ENCODE data around the gene SLC24A4.

The SLC24A4 gene

DNA sequence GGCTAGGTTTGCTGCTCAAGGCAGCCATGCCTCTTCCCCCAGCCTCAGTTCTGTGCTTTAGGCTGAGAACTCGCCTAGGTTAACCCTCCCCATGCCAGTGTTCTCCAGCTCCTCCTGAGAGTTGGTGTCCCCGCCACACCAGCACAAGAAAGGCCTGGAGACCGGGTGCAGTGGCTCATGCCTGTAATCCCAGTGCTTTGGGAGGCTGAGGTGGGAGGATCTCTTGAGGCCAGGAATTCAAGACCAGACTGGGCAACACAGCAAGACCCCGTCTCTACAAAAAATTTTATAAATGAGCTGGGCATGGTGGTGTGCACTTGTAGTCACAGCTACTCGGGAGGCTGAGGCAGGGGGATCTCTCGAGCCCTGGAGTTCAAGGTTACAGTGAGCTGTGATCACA, 200.8 kb downstream of the SLC24A4 start:
- Histone ChIP-seq H3K27me3 (peaks cover 35% of the 10 kb centered on the region), H3K9me3 (no peaks in the 10 kb centered on the region), H3K4me1 (no peaks in the 10 kb centered on the region), H3K36me3 (no peaks in the 10 kb centered on the region), H3K4me3 (ENCODE audit: low read depth, low read length) (no peak overlapping the region)
- TF ChIP-seq, protein P1, sequence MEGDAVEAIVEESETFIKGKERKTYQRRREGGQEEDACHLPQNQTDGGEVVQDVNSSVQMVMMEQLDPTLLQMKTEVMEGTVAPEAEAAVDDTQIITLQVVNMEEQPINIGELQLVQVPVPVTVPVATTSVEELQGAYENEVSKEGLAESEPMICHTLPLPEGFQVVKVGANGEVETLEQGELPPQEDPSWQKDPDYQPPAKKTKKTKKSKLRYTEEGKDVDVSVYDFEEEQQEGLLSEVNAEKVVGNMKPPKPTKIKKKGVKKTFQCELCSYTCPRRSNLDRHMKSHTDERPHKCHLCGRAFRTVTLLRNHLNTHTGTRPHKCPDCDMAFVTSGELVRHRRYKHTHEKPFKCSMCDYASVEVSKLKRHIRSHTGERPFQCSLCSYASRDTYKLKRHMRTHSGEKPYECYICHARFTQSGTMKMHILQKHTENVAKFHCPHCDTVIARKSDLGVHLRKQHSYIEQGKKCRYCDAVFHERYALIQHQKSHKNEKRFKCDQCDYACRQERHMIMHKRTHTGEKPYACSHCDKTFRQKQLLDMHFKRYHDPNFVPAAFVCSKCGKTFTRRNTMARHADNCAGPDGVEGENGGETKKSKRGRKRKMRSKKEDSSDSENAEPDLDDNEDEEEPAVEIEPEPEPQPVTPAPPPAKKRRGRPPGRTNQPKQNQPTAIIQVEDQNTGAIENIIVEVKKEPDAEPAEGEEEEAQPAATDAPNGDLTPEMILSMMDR (IDR thresholded peaks at IDR 0.05; ENCODE audit: low read depth, low read length): no peak
- no peak for DNase-seq

GRCh38 chr14:92524602-92525185, 201.7 kb downstream of the SLC24A4 start:
- Histone ChIP-seq H3K27me3 (peaks cover 25% of the 10 kb centered on the region), H3K9me3 (no peaks in the 10 kb centered on the region), H3K4me1 (no peaks in the 10 kb centered on the region), H3K4me3 (ENCODE audit: low read depth, low read length) (no peak overlapping the region), H3K36me3 (no peaks in the 10 kb centered on the region)
- DNase-seq: no peak
- TF ChIP-seq, protein P1 (IDR thresholded peaks at IDR 0.05; ENCODE audit: low read depth, low read length): no peak

- peaks cover 18% of the 10 kb centered on the region for H3K27me3 ChIP-seq
- no peak for DNase-seq
- H3K9me3 ChIP-seq: no peaks in the 10 kb centered on the region
- no peaks in the 10 kb centered on the region for H3K36me3 ChIP-seq
- no peak overlapping the region for H3K4me3 ChIP-seq (ENCODE audit: low read depth, low read length)
- TF ChIP-seq, protein P1 (IDR thresholded peaks at IDR 0.05; ENCODE audit: low read depth, low read length): no peak
- no peaks in the 10 kb centered on the region for H3K4me1 ChIP-seq
Measured at GRCh38 chr14:92525322-92526095, 202.5 kb downstream of the SLC24A4 start.

GRCh38 chr14:92527721-92528120, 204.8 kb downstream of the SLC24A4 start:
- peaks cover 5% of the 10 kb centered on the region; the same call in 1 of the 2 replicates for H3K27me3 ChIP-seq
- no peak overlapping the region for H3K4me3 ChIP-seq (ENCODE audit: low read depth, low read length)
- H3K4me1 ChIP-seq: no peaks in the 10 kb centered on the region
- no peak for DNase-seq
- no peaks in the 10 kb centered on the region for H3K9me3 ChIP-seq
- no peaks in the 10 kb centered on the region for H3K36me3 ChIP-seq
- TF ChIP-seq, protein P1 (IDR thresholded peaks at IDR 0.05; ENCODE audit: low read depth, low read length): no peak

DNA sequence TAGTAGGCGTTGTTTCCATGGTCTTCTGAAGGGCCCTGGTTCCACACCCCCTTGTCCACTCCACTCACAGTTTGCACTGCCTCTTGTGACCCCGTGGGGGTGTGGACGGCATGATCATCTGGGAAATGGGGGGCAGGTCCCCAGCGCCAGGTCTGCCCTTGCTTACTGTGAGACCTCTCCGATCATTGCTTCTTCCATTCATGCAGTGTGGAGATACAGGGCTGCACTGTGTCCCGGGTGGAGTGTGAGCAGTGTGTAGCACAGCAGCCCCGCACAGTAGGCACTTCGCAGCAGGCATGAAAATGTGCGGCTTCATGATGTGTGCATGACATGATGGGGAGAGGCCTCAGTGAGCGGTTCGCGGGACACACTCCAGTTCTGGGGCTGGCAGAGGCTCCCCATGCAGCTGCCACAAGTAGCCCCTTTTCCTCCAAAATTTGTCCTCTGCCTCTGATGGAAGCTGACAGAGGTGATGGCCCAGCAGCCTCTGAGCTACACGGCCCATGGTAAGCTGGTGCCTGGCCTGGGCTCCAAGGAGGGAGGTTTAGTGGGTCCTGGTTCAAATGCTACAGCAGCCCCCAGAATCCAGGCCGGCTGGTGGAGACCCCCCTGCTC, 205.6 kb downstream of the SLC24A4 start:
- H3K4me1 ChIP-seq: no peaks in the 10 kb centered on the region
- TF ChIP-seq, protein P1 (IDR thresholded peaks at IDR 0.05; ENCODE audit: low read depth, low read length): no peak
- H3K36me3 ChIP-seq: no peaks in the 10 kb centered on the region
- no peaks in the 10 kb centered on the region for H3K9me3 ChIP-seq
- peaks cover 5% of the 10 kb centered on the region; the same call in 1 of the 2 replicates for H3K27me3 ChIP-seq
- DNase-seq: no peak
- H3K4me3 ChIP-seq (ENCODE audit: low read depth, low read length): no peak overlapping the region

DNA sequence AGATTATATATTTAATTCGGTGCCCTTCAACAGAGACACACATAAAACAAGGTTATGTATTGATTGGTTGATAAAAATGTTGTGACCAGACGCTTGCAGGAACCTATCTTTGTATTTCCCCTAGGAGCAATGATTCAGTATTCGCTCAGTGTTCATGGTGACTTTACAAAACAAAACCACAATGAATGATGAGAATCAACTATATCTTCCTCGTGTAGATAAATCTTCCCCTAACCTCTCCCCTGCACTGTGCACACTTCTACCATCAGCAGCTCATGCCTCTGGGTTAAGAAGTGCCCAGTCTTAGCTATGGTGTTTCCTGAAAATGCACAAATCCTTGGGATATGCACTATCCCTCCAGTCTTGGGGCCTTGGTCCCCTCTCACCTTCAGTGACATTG, 206.9 kb downstream of the SLC24A4 start:
- no peak for DNase-seq
- no peaks in the 10 kb centered on the region for H3K4me1 ChIP-seq
- H3K36me3 ChIP-seq: no peaks in the 10 kb centered on the region
- H3K9me3 ChIP-seq: no peaks in the 10 kb centered on the region
- no peaks in the 10 kb centered on the region for H3K27me3 ChIP-seq
- TF ChIP-seq, protein P1 (IDR thresholded peaks at IDR 0.05; ENCODE audit: low read depth, low read length): no peak
- no peak overlapping the region for H3K4me3 ChIP-seq (ENCODE audit: low read depth, low read length)

Measured in BE2C (cell line).